ENCODE results near the gene BAD. TPM values are rescaled to one million over a fixed set of nuclear protein-coding genes. Genes with fewer than 3 reads are reported as not detected.

The BAD gene
- total and polyA plus RNA-seq, 2 of the 13 experiments (the other 11 are each of a cell fraction or from before 2014, with no cell fraction given) = 17.9 to 28.5 TPM

- TF ChIP-seq, protein P1, sequence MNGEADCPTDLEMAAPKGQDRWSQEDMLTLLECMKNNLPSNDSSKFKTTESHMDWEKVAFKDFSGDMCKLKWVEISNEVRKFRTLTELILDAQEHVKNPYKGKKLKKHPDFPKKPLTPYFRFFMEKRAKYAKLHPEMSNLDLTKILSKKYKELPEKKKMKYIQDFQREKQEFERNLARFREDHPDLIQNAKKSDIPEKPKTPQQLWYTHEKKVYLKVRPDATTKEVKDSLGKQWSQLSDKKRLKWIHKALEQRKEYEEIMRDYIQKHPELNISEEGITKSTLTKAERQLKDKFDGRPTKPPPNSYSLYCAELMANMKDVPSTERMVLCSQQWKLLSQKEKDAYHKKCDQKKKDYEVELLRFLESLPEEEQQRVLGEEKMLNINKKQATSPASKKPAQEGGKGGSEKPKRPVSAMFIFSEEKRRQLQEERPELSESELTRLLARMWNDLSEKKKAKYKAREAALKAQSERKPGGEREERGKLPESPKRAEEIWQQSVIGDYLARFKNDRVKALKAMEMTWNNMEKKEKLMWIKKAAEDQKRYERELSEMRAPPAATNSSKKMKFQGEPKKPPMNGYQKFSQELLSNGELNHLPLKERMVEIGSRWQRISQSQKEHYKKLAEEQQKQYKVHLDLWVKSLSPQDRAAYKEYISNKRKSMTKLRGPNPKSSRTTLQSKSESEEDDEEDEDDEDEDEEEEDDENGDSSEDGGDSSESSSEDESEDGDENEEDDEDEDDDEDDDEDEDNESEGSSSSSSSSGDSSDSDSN (CRISPR knock-in tag; IDR thresholded peaks at IDR 0.05) = no peak
- TF ChIP-seq, protein P2, sequence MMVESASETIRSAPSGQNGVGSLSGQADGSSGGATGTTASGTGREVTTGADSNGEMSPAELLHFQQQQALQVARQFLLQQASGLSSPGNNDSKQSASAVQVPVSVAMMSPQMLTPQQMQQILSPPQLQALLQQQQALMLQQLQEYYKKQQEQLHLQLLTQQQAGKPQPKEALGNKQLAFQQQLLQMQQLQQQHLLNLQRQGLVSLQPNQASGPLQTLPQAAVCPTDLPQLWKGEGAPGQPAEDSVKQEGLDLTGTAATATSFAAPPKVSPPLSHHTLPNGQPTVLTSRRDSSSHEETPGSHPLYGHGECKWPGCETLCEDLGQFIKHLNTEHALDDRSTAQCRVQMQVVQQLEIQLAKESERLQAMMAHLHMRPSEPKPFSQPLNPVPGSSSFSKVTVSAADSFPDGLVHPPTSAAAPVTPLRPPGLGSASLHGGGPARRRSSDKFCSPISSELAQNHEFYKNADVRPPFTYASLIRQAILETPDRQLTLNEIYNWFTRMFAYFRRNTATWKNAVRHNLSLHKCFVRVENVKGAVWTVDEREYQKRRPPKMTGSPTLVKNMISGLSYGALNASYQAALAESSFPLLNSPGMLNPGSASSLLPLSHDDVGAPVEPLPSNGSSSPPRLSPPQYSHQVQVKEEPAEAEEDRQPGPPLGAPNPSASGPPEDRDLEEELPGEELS (CRISPR knock-in tag; IDR thresholded peaks at IDR 0.05) = 0 out of 2 replicates have a peak, but pooled peaks have one; percentile 3
- TF ChIP-seq FOXA1 (IDR thresholded peaks at IDR 0.05) (no peak), FOXA1 (CRISPR knock-in tag; IDR thresholded peaks at IDR 0.05) (no peak), SAP130 (CRISPR knock-in tag; IDR thresholded peaks at IDR 0.05; ENCODE audit: low read depth) (peak; percentile 37; the same call in 1 of the 2 replicates), ZBTB7A (CRISPR knock-in tag; IDR thresholded peaks at IDR 0.05) (no peak), ZNF232 (CRISPR knock-in tag; IDR thresholded peaks at IDR 0.05; ENCODE audit: borderline replicate concordance) (no peak), ATF7-NPFF (CRISPR knock-in tag; IDR thresholded peaks at IDR 0.05; ENCODE audit: low read depth) (no peak), SATB2 (CRISPR knock-in tag; IDR thresholded peaks at IDR 0.05) (no peak), ZNF713 (CRISPR knock-in tag; IDR thresholded peaks at IDR 0.05) (no peak), ZNF644 (CRISPR knock-in tag; IDR thresholded peaks at IDR 0.05; ENCODE audit: low read depth) (no peak), BRD4 (CRISPR knock-in tag; IDR thresholded peaks at IDR 0.05) (no peak), CTCF (CRISPR knock-in tag; IDR thresholded peaks at IDR 0.05) (peak; percentile 53), ZNF432 (CRISPR knock-in tag; IDR thresholded peaks at IDR 0.05; ENCODE audit: borderline replicate concordance) (no peak), ZNF724P (CRISPR knock-in tag; IDR thresholded peaks at IDR 0.05; ENCODE audit: borderline replicate concordance) (no peak)
- TF ChIP-seq, protein P3, sequence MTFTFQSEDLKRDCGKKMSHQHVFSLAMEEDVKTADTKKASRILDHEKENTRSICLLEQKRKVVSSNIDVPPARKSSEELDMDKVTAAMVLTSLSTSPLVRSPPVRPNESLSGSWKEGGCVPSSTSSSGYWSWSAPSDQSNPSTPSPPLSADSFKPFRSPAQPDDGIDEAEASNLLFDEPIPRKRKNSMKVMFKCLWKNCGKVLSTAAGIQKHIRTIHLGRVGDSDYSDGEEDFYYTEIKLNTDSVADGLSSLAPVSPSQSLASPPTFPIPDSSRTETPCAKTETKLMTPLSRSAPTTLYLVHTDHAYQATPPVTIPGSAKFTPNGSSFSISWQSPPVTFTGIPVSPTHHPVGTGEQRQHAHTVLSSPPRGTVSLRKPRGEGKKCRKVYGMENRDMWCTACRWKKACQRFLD (CRISPR knock-in tag; IDR thresholded peaks at IDR 0.05; ENCODE audit: borderline replicate concordance) = 0 out of 2 replicates have a peak, but pooled peaks have one; percentile 8
- TF ChIP-seq, protein P4, sequence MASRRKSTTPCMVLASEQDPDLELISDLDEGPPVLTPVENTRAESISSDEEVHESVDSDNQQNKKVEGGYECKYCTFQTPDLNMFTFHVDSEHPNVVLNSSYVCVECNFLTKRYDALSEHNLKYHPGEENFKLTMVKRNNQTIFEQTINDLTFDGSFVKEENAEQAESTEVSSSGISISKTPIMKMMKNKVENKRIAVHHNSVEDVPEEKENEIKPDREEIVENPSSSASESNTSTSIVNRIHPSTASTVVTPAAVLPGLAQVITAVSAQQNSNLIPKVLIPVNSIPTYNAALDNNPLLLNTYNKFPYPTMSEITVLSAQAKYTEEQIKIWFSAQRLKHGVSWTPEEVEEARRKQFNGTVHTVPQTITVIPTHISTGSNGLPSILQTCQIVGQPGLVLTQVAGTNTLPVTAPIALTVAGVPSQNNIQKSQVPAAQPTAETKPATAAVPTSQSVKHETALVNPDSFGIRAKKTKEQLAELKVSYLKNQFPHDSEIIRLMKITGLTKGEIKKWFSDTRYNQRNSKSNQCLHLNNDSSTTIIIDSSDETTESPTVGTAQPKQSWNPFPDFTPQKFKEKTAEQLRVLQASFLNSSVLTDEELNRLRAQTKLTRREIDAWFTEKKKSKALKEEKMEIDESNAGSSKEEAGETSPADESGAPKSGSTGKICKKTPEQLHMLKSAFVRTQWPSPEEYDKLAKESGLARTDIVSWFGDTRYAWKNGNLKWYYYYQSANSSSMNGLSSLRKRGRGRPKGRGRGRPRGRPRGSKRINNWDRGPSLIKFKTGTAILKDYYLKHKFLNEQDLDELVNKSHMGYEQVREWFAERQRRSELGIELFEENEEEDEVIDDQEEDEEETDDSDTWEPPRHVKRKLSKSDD (CRISPR knock-in tag; IDR thresholded peaks at IDR 0.05; ENCODE audit: low read depth) = no peak
Observed at GRCh38 chr11:64285885-64286800, 1.7 kb upstream of the BAD start (continued).
